Iris pigment epithelial cell (primary cell): ENCODE measurements around the gene PTMS.
A peak's percentile ranks its signal among the peaks of the same experiment; 100 is the strongest.
"Not testable (repeated sequence)": the region's sequence is repeated elsewhere in the genome, so short reads cannot be mapped to it uniquely, and the experiment has no call there.

ENCODE experiments used
- DNase-seq: peaks from one replicate; pipeline ENCODE4 v3.0.0-alpha.2; 2011; ENCODE audit warnings: low read depth

The PTMS gene, protein sequence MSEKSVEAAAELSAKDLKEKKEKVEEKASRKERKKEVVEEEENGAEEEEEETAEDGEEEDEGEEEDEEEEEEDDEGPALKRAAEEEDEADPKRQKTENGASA

DNA sequence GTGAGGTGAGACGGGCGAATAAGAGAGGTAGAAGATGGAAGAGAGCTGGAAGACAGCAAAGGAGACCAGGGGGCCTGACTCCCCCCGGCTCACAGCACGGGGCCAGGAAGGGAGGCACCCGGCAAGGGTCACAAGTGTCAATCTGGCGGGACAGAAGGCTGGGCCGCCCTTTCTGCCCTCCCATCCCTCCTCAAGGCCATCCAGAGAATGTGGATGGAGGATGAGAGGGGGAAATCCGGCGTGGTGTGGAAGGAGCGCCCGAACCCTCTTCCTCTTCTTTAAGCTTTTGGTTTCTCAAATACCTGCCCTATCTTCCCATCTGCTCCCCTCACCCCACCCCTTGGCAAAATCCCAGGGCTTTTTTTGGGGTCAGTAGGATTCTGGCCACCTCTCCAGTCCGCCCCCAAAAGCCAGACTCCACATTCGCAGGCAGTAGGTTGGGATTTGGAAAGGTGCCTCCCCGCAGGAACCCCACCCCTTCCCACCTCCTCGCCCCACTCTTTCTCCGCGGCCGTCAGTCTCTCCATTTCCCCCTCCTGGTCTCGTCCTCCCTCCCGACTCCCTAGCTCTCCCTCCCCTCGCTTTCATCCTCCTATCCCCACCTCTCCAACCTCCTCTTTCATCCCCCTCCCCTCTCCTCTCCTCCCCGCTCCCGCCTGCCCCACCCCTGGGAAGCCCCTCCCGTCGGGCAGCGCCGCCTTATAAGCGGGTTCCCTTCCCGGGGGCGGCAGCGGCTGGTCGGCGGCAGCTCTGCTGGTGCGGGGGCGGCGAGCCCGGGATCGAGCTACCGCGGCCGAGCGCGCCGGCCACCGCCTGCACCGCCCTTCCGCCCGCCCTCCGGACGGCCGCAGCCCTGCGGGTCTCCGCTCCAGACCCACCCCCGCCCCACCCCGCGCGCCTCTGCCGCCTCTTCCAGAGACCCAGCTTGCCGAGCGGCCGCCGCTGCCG, at the start of gene PTMS:
TSS of gene PTMS (plus strand) at position 730 of the 948 bp plus-strand sequence. CDS start 343 bp downstream, outside the sequence.
- DNase-seq = peak; percentile 91

DNA sequence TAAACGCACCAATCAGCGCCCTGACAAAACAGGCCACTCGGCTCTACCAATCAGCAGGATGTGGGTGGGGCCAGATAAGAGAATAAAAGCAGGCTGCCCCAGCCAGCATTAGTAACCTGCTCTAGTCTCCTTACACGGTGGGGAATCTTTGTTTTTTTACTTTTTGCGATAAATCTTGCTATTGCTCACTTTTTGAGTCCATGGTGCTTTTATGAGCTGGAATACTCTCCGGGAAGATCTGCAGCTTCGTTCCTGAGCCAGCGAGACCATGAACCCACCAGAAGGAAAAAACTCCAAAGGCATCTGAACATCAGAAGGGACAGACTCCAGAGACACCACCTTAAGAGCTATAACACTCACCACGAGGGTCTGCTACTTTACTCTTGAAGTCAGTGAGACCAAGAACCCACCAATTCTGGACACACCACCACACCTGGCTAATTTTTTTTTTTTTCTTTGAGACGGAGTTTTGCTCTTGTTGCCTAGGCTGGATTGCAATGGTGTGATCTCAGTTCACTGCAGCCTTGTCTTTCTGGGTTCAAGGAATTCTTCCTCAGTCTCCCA, 49.2 kb upstream of the PTMS start:
- no peak for DNase-seq

DNA sequence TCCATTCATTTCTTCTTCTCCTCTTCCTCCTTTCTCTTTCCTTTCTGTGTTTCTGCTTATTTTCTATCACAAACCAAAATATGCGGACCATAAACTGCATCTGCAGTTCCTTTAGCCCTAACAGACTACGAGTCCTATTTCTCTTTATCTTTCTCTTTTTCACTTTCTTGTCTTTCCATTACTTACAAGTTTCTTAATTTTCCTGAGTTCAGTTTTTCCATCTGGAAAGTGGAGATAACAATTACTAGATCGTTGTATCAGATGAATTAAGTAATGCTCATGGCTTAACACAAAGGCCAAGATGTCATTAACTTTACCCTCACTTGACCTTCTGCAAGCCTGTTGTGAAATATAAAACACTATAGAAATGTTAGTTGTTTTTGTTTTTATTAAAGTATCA, 43.3 kb upstream of the PTMS start:
- DNase-seq = no peak

DNA sequence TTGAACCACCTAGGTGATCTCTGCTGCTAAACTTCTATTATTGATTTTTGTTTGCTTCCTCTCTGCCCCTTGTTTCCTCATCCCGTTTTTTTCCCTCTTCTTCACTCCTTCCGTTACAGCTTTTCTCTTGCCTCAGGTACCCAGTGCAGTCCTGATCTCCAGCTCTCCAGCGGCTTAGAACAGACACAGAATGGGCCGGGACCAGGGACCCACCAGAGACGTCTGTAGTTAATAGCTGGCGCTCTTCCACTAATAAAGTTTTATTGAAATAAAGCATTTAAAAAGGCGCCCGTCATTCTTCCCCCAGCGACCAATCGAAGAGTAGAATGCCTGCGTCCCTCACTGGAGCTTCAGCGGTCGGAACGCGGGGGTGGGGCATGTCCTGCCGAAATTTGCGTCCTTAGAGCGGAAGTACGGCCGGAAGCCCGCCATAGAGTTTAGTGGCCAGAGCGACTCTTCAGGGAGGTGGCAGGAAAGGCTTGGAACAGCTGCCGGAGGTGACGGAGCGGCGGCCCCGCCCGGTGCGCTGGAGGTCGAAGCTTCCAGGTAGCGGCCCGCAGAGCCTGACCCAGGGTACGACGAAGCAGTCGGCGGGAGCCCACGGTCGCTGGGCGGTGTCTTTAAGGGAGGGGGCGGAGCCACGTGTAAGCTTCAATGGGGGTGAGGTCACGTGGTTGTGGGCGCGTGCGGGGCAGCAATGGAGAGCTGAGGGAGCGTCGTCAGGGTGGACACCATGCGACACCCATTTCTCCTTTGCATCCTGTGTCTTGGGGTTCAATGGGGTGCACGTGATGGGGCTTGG, 42.4 kb upstream of the PTMS start, which contains the start of gene COPS7A:
TSS of gene COPS7A (plus strand) at position 440 of the 802 bp plus-strand sequence. CDS start 611 bp downstream, outside the sequence.
- peak; percentile 99 for DNase-seq

DNA sequence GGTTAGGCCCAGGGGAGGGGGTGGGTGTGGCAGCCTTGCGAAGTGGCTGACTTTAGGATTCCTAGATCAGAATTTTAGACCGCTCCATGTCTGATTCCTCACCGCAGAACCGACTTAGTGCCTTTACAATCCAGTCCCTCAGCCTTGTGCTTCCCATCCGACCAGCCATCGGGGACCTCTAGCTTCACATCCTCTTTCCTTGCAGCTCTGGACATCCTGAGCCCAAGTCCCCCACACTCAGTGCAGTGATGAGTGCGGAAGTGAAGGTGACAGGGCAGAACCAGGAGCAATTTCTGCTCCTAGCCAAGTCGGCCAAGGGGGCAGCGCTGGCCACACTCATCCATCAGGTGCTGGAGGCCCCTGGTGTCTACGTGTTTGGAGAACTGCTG, 41.8 kb upstream of the PTMS start:
- DNase-seq = no peak

DNA sequence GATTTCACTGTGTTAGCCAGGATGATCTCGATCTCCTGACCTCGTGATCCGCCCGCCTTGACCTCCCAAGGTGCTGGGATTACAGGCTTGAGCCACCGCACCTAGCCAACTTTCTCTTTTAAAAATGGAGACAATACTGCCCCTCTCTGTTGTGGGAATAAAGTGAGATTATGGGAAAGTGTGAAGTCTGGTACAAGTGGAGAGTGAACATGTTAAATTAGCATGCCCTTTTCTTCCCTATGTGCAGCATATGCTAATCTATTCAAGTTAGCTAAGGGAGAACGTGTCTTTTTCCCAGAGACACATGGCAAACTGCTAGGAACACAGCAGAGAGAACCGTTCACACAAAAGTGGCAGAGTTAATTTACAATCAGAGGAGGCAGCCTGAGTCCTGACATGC, 40.8 kb upstream of the PTMS start:
- no peak for DNase-seq

DNA sequence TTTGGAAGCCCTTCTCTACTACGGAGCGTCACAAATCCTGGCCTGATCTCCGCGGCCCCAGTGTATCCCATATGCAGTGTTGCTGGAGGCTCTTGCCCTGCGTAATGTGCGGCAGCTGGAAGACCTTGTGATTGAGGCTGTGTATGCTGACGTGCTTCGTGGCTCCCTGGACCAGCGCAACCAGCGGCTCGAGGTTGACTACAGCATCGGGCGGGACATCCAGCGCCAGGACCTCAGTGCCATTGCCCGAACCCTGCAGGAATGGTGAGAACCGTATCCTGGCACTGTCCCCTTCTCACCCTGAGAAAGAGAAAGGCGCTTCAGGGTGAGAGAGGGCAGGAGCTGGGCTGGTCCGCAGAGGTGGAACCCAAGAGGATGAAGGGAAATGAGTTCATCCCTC, 37.0 kb upstream of the PTMS start:
- no peak for DNase-seq

DNA sequence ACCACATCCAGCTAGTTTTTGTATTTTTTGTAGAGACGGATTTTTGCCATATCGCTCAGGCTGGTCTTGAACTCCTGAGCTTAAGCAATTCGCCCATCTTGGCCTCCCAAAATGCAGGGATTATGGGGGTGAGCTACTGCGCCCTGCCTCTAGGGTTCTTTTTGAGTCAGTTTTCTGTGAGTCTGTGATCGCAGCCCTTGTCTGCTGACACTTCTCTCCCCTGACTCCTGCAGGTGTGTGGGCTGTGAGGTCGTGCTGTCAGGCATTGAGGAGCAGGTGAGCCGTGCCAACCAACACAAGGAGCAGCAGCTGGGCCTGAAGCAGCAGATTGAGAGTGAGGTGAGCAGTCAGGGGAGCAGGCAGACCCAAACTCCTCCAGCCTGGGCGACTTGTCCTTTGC, 36.0 kb upstream of the PTMS start:
- DNase-seq = no peak

DNA sequence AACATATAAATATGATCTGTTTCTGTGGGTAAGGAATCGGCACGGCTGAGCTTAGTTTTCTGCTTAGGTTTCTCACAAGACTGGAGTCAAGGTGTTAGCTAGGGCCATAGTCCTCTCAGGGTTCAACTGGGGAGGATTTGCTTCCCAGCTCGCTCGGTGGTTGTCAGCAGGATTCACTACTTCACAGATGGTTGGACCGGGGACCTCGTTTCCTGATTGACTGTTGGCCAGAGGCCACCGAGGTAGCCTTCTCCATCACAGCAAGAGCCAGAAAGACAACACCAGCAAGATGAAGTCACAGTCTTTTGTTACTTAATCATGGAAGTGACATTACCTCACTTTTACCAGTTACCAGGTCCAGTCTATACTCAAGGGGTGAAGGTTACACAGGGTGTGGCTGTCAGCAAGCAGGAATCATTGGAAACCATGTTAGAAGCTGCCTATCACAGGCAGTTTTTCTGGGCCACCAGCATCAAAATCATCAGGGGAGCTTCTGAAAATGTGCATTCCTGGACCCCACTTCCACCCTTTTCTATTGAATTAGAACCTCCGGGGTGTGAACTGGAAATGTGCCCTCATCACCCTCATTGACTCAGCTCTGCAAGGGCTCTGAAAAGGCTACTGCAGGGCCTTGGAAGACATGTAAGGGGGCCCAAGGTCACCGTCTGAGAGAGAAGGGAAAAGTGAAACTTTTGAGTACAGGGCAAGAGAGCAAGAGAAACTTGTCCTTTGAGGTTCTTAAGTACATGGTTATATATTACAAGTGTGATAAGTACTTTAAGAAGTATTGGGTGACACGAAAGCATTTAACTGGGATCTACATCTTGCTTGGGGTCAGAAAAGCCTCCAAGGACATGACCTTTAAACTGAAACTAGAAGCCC, 31.4 kb upstream of the PTMS start:
- no peak for DNase-seq

DNA sequence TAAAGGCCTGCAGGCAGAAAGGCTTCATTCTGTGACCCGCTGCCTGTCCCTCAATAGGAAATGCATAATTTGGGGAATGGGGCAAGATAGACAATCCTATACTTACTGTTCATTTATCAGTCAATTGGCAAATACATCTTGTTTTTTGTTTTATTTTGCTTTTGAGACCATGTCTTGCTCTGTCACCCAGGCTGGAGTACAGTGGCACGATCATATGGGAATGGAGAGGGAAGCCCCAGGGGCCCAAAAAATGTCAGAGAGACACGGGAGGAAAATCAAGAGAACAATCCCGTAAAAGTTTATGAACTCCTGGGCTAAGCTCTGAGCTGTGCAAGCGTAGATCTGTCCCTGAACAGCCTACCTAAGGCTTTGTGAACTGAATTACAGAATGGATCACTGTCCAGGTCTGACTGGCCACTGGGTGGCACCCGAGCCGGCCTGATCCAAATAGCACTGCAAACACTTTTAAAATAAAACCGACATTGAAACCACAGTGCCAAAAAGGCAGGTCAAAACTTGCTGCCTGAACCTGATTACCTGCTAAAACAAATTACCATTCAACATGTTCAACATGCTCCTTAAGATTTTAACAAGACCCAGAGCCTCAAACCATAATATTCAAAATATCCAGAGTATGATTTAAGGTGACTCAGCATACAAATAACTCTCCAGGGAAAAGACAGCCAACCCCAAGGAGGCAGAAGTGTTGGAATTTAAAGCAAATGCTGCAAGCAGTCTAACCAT, 30.5 kb upstream of the PTMS start:
- DNase-seq = peak; percentile 54

DNA sequence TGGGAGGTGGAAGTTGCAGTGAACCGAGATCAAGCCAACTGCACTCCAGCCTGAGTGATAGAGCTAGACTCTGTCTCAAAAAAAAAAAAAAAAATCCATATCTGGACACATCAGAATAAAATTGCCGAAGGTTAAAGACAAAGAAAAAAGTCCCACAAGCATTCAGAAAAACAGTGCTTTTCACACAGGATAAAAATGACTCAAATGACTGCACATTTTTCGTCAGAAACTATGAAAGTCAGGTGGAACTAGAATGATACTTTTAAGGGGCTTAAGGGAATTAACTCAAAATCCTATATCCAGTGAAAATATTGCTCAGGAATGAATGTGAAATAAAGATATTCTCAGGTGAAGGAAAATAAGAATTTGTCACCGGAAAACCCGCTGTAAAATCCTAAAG, 29.4 kb upstream of the PTMS start:
- no peak for DNase-seq

DNA sequence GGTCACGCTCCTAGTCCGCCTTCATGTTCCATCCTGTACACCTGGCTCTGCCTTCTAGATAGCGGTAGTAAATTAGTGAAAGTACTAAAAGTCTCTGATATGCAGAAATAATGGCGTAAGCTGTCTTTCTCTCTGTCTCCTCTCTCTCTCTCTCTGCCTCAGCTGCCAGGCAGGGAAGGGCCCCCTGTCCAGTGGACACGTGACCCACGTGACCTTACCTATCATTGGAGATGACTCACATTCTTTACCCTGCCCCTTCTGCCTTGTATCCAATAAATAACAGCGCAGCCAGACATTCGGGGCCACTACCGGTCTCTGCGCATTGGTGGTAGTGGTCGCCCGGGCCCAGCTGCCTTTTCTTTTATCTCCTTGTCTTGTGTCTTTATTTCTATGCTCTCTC, 24.1 kb upstream of the PTMS start:
- not testable (repeated sequence) for DNase-seq

DNA sequence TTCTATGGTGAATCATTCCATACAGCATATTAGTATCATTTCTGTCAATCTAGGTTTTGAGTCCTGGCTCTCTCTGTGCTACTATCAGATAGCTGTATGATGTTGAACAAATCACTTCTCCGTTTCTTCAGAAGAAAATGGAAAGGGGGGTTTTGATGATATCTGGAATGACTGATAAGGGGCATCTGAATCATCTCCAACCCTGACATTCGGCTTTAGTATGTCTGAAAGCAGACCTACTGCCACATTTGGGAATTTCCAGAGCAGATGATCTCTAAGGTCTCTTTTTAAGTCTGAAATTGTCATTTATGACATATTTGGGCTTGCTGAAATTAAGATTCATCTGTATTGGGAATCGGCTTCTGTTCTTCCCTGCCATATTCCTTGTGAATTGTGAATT, 23.3 kb upstream of the PTMS start:
- no peak for DNase-seq

DNA sequence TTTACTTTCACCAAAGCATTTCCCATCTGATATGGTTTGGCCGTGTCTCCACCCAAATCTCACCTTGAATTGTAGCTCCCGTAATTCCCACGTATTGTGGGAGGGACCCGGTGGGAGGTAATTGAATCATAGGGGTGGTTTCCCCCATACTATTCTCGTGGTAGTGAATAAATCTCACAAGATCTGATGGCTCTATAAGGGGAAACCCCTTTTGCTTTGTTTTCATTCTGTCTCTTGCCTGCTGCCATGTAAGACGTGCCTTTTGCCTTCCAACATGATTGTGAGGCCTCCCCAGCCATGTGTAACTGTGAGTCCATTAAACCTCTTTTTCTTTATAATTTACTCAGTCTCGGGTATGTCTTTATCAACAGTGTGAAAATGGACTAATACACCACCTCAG, 22.9 kb upstream of the PTMS start:
- DNase-seq = not testable (repeated sequence)

DNA sequence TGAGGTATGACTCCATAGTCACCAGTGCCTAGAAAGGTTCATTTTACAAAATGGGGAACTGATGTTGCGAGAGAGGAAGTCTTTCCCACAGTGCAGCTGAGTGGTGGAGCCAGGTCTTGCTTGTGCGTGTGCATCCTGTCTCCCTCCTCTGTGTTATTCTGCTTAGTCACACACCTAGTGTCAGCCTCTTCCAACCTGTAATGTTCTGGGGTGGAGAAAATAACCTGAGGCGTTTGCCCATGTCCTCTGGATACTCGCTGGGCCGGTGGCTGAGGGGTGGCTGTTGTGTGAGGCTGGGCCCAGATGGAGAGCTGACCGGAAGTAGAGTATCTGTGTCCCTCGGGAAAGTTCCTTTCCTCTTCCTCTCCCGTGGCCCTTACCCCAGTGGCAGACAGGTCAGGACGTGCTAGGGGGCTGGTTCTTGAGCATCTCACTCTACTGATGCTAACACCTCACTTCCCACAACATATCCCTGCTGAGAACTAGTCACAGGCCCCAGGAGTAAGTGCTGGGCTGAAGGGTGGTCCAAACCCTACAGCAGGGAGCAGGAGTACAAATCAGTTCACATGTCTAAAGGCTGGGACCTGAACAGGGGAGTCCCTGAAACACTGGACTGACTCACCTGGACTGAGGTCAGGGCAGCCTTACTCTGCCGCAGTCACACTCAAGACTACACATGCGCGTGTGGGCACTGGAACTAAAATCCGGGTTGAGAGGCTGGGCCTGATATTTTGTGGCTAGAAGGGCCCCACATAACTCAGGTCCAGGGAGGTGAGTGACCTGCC, 20.2 kb upstream of the PTMS start:
- DNase-seq = no peak

DNA sequence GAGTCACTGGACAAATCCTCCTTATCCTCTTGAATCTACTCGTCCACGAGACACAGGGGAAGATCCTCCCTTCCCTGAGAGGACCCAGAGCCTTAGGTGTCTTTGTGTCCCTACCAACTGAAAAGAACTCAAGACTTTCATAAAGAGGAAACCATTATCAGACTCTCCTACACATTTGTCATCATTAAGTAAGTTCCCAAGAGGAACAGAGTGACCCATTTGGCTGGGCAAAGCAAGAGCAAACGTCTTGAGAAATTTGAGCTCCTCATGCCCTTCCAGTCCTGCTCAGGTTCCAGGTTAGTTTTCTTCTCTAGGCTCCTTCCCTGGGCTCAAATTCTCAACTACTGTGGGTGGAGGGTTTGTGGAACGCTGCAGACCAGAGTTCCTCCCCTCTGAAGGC, 18.9 kb upstream of the PTMS start:
- DNase-seq = no peak

DNA sequence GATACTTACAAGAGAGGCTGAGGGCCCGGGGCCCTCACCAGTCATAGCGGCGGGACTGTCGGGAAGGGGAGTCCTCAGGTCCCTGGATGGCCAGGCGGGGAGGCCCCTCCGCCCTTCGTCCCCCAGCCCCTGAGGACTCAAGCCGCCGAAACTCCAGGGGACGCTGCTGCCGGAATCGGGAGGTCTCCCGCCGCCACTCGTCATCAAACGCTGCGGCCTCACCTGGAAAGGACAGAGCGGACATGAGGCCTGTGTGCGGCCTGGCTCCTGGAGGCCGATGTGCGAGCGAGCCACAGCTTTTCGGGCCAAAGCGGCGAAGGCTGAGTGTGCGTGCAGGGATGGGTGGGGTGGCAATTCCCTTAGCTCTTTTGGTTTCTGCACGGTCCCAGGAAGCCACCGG, 17.4 kb upstream of the PTMS start:
- no peak for DNase-seq

DNA sequence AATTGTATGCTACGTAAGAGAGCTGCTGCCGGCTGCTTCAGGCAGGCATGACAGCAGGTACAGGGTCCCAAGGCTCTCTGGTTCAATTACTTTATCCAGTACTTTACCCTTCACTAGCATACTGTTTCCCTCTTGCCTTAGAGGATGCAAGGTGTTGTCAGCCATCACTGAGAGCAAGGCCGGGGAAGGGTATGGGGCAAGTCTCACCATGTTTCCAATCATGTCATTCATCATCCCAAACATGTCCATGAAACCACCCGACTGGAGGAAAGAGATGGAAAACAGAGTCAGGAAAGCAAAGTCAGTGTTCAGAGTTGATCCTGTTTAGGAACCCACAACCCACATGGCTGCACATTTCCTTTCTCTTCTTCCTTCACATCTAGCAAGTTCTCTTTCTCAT, 15.7 kb upstream of the PTMS start:
- DNase-seq = no peak

DNA sequence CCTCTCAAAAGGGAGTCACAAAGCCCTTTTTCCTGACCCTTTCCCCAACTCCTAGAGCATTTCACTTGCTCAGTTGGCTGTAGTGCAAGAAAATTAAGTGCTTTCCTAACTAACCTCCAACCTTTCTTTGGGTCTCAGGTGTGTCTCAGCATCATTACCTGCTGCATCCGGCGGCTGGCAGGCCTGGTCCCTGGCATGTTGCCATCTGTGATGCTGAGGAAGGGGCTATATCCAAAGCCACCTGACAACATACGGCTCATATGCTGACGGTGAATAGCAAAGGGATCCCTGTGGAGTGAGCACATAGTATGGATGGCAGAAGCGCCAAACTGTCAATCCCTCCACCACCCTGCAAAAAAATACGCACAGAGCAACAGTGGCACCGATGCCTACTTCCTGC, 14.4 kb upstream of the PTMS start:
- no peak for DNase-seq
